DMS79 (cell line): ENCODE results near the gene CBLL1.

Experiments used
- DNase-seq: peaks from one replicate; lab custom pipeline; 2025; lab: John Stamatoyannopoulos, UW

CBLL1 gene

GRCh38 chr7:107810626-107811025 is 66.7 kb downstream of the CBLL1 start:
- no peak for DNase-seq
